ENCODE measurements around the gene MPV17L. TPM values are rescaled to one million over a fixed set of nuclear protein-coding genes. Genes with fewer than 3 reads are reported as not detected.

Gene MPV17L
- polyA plus RNA-seq, 2 of the 4 experiments (the other 2 are of a cell fraction) = 3.7 to 5.8 TPM

- ChIA-PET CTCF (interaction anchor here (0.7 to 12.8 kb wide), 21 partner anchors 10 to 216 kb away, joined by 3 to 112 read pairs (median 4); partner anchors contain the start of gene MARF1), POLR2A (no interaction called here)
- no peak for DNase-seq (ENCODE audit: low read depth in 1 of 2, low spot score in 1 of 2)
- Histone ChIP-seq H3K4me2 (no peak overlapping the region), H3K4me3 (no peak overlapping the region), H3K9me3 (no peaks in the 10 kb centered on the region), H3K27ac (peak overlapping the region in 1 of 2 experiments; percentile 83; a peak in 3 of 6 replicates), H3K4me1 (peaks cover 9% of the 10 kb centered on the region)
- FAIRE-seq = no peak
- 75% methylated on average over 6 of the region's 6 CpGs for WGBS (ENCODE audit: missing lambda C conversion rate)
- TF ChIP-seq MAFK (IDR thresholded peaks at IDR 0.05; ENCODE audit: partially characterized antibody) (no peak), ZC3H11A (IDR thresholded peaks at IDR 0.05) (no peak), MAX (IDR thresholded peaks at IDR 0.05) (no peak), RNF2 (IDR thresholded peaks at IDR 0.05; ENCODE audit: borderline replicate concordance, low read depth) (no peak), MYC (IDR thresholded peaks at IDR 0.05; ENCODE audit: borderline replicate concordance, low read length) (no peak), POLR2A (IDR thresholded peaks at IDR 0.05; ENCODE audit: low read length) (no peak), CEBPB (IDR thresholded peaks at IDR 0.05) (no peak), POLR2AphosphoS2 (conservative IDR thresholded peaks at IDR 0.05; ENCODE audit: low read length) (no peak), FOXS1 (CRISPR knock-in tag; IDR thresholded peaks at IDR 0.05) (no peak), ZSCAN20 (CRISPR knock-in tag; IDR thresholded peaks at IDR 0.05) (no peak), BHLHE40 (IDR thresholded peaks at IDR 0.05; ENCODE audit: low read depth, low read length) (no peak), ATOH8 (CRISPR knock-in tag; IDR thresholded peaks at IDR 0.05; ENCODE audit: low read depth) (no peak), KDM5A (IDR thresholded peaks at IDR 0.05) (no peak), RARB (CRISPR knock-in tag; IDR thresholded peaks at IDR 0.05) (no peak), CTCF (IDR thresholded peaks at IDR 0.05) (no peak), KDM1A (IDR thresholded peaks at IDR 0.05; ENCODE audit: low read depth) (no peak)
- ATAC-seq = no peak
Observed at GRCh38 chr16:15426796-15427195, 31.2 kb downstream of the MPV17L start.

GRCh38 chr16:15427648-15428239 is 32.2 kb downstream of the MPV17L start:
- Histone ChIP-seq H3K9me3 (no peaks in the 10 kb centered on the region), H3K4me1 (peaks cover 9% of the 10 kb centered on the region), H3K4me3 (no peak overlapping the region), H3K27ac (peak overlapping the region; percentile 67 to 83), H3K4me2 (peak overlapping the region; percentile 54)
- POLR2A ChIA-PET = no interaction called here
- CTCF ChIA-PET = interaction anchor here (0.6 to 12.8 kb wide), 27 partner anchors 11 to 287 kb away, joined by 3 to 112 read pairs (median 4); partner anchors contain the start of gene MARF1
- DNase-seq (ENCODE audit: low read depth in 1 of 2, low spot score in 1 of 2) = peak; percentile 71 to 82
- peak; percentile 88 to 94 for ATAC-seq
- 8% methylated on average over 4 of the region's 8 CpGs for WGBS (ENCODE audit: missing lambda C conversion rate)
- no peak for FAIRE-seq
- TF ChIP-seq SMC3 (IDR thresholded peaks at IDR 0.05) (peak; percentile 94), FOSL2 (IDR thresholded peaks at IDR 0.05) (no peak), FOSL2 (CRISPR knock-in tag; IDR thresholded peaks at IDR 0.05) (0 out of 2 replicates have a peak, but pooled peaks have one; percentile 12), HDAC2 (IDR thresholded peaks at IDR 0.05) (no peak), ZNF302 (CRISPR knock-in tag; IDR thresholded peaks at IDR 0.05) (no peak), MAX (IDR thresholded peaks at IDR 0.05) (peak; percentile 48; the same call in 1 of the 2 replicates), HOXB5 (CRISPR knock-in tag; IDR thresholded peaks at IDR 0.05) (no peak), ATOH8 (CRISPR knock-in tag; IDR thresholded peaks at IDR 0.05; ENCODE audit: low read depth) (no peak), BHLHE40 (IDR thresholded peaks at IDR 0.05; ENCODE audit: low read depth, low read length) (no peak), EHF (CRISPR knock-in tag; IDR thresholded peaks at IDR 0.05) (no peak), ZFP36 (IDR thresholded peaks at IDR 0.05; ENCODE audit: borderline replicate concordance, partially characterized antibody) (no peak), USF2 (IDR thresholded peaks at IDR 0.05) (no peak), ZSCAN20 (CRISPR knock-in tag; IDR thresholded peaks at IDR 0.05) (no peak), CTCF (IDR thresholded peaks at IDR 0.05) (peak; percentile 78), RAD21 (conservative IDR thresholded peaks at IDR 0.05 in 1 of 2, IDR thresholded peaks at IDR 0.05 in 1 of 2) (peak; percentile 81 to 82), KDM1A (IDR thresholded peaks at IDR 0.05; ENCODE audit: low read depth) (no peak), RCOR1 (IDR thresholded peaks at IDR 0.05; ENCODE audit: low read depth, low read length) (no peak), NR3C1 (IDR thresholded peaks at IDR 0.05) (no peak), ZC3H11A (IDR thresholded peaks at IDR 0.05) (no peak), E2F6 (IDR thresholded peaks at IDR 0.05; ENCODE audit: borderline replicate concordance, low read depth) (0 out of 2 replicates have a peak, but pooled peaks have one; percentile 24), HEYL (CRISPR knock-in tag; IDR thresholded peaks at IDR 0.05) (no peak)

Measured in A549 (cell line).